HUES64 (cell line): ENCODE results near the gene B3GNT5.

Experiments used
- H3K27ac ChIP-seq: 2 replicates; pipeline ENCODE4 v1.7.0; 2013; ENCODE audit warnings: low read depth, low read length, inconsistent platforms
- H3K27me3 ChIP-seq: 2 replicates; pipeline ENCODE4 v1.6.1; 2013; ENCODE audit warnings: mild to moderate bottlenecking, low read length; ENCODE audit not compliant: insufficient read depth
- H3K36me3 ChIP-seq: 2 replicates; pipeline ENCODE4 v1.6.1; 2013; ENCODE audit warnings: mild to moderate bottlenecking, low read length; ENCODE audit not compliant: insufficient read depth
- H3K4me1 ChIP-seq: 2 replicates; pipeline ENCODE4 v1.6.1; 2013; ENCODE audit warnings: mild to moderate bottlenecking, low read length, moderate library complexity; ENCODE audit not compliant: insufficient read depth
- H3K4me3 ChIP-seq: 2 replicates; pipeline ENCODE4 v1.5.1; 2013; ENCODE audit warnings: mild to moderate bottlenecking, low read length, moderate library complexity
- H3K9ac ChIP-seq: 2 replicates; pipeline ENCODE4 v1.6.1; 2013; ENCODE audit warnings: mild to moderate bottlenecking, low read depth, low read length
- H3K9me3 ChIP-seq: 2 replicates; pipeline ENCODE4 v1.6.1; 2013; ENCODE audit warnings: low read depth, low read length; ENCODE audit not compliant: insufficient read depth
- WGBS: fragments of 150-250, 120-280 bp; methylation state at CpG from one replicate; pipeline ENCODE4 v1.1.7; 2013; ENCODE audit warnings: missing lambda C conversion rate; 5-methylcytosine and 5-hydroxymethylcytosine counted together

B3GNT5 gene

GRCh38 chr3:183255348-183255730, 2.3 kb downstream of the B3GNT5 start:
- Histone ChIP-seq H3K9me3 (no peaks in the 10 kb centered on the region), H3K4me3 (peak overlapping the region; percentile 66), H3K9ac (no peak overlapping the region), H3K27me3 (peaks cover 45% of the 10 kb centered on the region), H3K36me3 (no peaks in the 10 kb centered on the region), H3K4me1 (peaks cover 15% of the 10 kb centered on the region; the same call in 1 of the 2 replicates), H3K27ac (no peak overlapping the region)
- 28% methylated on average over 4 of the region's 4 CpGs for WGBS

- peaks cover 27% of the 10 kb centered on the region for H3K4me1 ChIP-seq
Measured at GRCh38 chr3:183259087-183259486, 6.0 kb downstream of the B3GNT5 start.

GRCh38 chr3:183259621-183260020, 6.6 kb downstream of the B3GNT5 start:
- H3K9ac ChIP-seq = no peak overlapping the region
- H3K27ac ChIP-seq = no peak overlapping the region
- H3K9me3 ChIP-seq = no peaks in the 10 kb centered on the region
- H3K36me3 ChIP-seq = no peaks in the 10 kb centered on the region
- H3K4me1 ChIP-seq = peaks cover 33% of the 10 kb centered on the region
- WGBS = 88% methylated on average over 2 of the region's 2 CpGs
- no peak overlapping the region for H3K4me3 ChIP-seq
- peaks cover 7% of the 10 kb centered on the region for H3K27me3 ChIP-seq

More at GRCh38 chr3:183259087-183259486, 6.0 kb downstream of the B3GNT5 start:
- Histone ChIP-seq H3K4me3 (no peak overlapping the region), H3K9me3 (no peaks in the 10 kb centered on the region), H3K9ac (no peak overlapping the region), H3K36me3 (no peaks in the 10 kb centered on the region), H3K27me3 (peaks cover 12% of the 10 kb centered on the region), H3K27ac (no peak overlapping the region)
- WGBS = 84% methylated on average over 3 of the region's 3 CpGs

GRCh38 chr3:183260167-183260904, 7.3 kb downstream of the B3GNT5 start:
- Histone ChIP-seq H3K9me3 (no peaks in the 10 kb centered on the region), H3K36me3 (no peaks in the 10 kb centered on the region), H3K4me3 (no peak overlapping the region), H3K27ac (no peak overlapping the region), H3K4me1 (peaks cover 33% of the 10 kb centered on the region), H3K27me3 (peaks cover under 1% of the 10 kb centered on the region; the same call in 1 of the 2 replicates), H3K9ac (no peak overlapping the region)
- 88% methylated on average over 7 of the region's 7 CpGs for WGBS

GRCh38 chr3:183261151-183261724, 8.2 kb downstream of the B3GNT5 start:
- H3K4me1 ChIP-seq = peaks cover 34% of the 10 kb centered on the region
- H3K4me3 ChIP-seq = no peak overlapping the region
- H3K27ac ChIP-seq = no peak overlapping the region
- no peaks in the 10 kb centered on the region for H3K9me3 ChIP-seq
- H3K36me3 ChIP-seq = no peaks in the 10 kb centered on the region
- 100% methylated on average over 2 of the region's 5 CpGs for WGBS
- no peak overlapping the region for H3K9ac ChIP-seq
- H3K27me3 ChIP-seq = no peaks in the 10 kb centered on the region

- Histone ChIP-seq H3K36me3 (no peaks in the 10 kb centered on the region), H3K27me3 (no peaks in the 10 kb centered on the region), H3K27ac (no peak overlapping the region), H3K9ac (no peak overlapping the region), H3K4me3 (no peak overlapping the region), H3K9me3 (no peaks in the 10 kb centered on the region), H3K4me1 (peaks cover 42% of the 10 kb centered on the region)
- WGBS = 89% methylated on average over 3 of the region's 3 CpGs
Measured at GRCh38 chr3:183262875-183263378, 9.9 kb downstream of the B3GNT5 start.

- Histone ChIP-seq H3K4me1 (peaks cover 54% of the 10 kb centered on the region), H3K9me3 (no peaks in the 10 kb centered on the region), H3K27ac (no peak overlapping the region; the same call in 1 of the 2 replicates), H3K36me3 (no peaks in the 10 kb centered on the region), H3K27me3 (no peaks in the 10 kb centered on the region), H3K4me3 (no peak overlapping the region), H3K9ac (no peak overlapping the region)
- 26% methylated on average over 4 of the region's 5 CpGs for WGBS
Measured at GRCh38 chr3:183264268-183264667, 11.2 kb downstream of the B3GNT5 start.

GRCh38 chr3:183265157-183265642, 12.1 kb downstream of the B3GNT5 start:
- peaks cover under 1% of the 10 kb centered on the region; the same call in 1 of the 2 replicates for H3K36me3 ChIP-seq
- H3K9ac ChIP-seq = peak overlapping the region; percentile 71
- 19% methylated on average over 15 of the region's 15 CpGs for WGBS
- H3K27ac ChIP-seq = peak overlapping the region; percentile 88
- H3K27me3 ChIP-seq = no peaks in the 10 kb centered on the region
- no peaks in the 10 kb centered on the region for H3K9me3 ChIP-seq
- peak overlapping the region; percentile 37 for H3K4me3 ChIP-seq
- H3K4me1 ChIP-seq = peaks cover 54% of the 10 kb centered on the region

GRCh38 chr3:183265834-183266417, 12.9 kb downstream of the B3GNT5 start:
- Histone ChIP-seq H3K4me1 (peaks cover 54% of the 10 kb centered on the region), H3K36me3 (peaks cover 8% of the 10 kb centered on the region), H3K27me3 (no peaks in the 10 kb centered on the region), H3K27ac (peak overlapping the region; percentile 88), H3K9ac (peak overlapping the region; percentile 71; the same call in 1 of the 2 replicates), H3K4me3 (peak overlapping the region; percentile 37), H3K9me3 (no peaks in the 10 kb centered on the region)
- WGBS = 54% methylated on average over 5 of the region's 5 CpGs

- peaks cover 54% of the 10 kb centered on the region for H3K4me1 ChIP-seq
- no peaks in the 10 kb centered on the region for H3K27me3 ChIP-seq
- peaks cover 11% of the 10 kb centered on the region for H3K36me3 ChIP-seq
- peak overlapping the region; percentile 88; the same call in 1 of the 2 replicates for H3K27ac ChIP-seq
- no peak overlapping the region for H3K4me3 ChIP-seq
- H3K9me3 ChIP-seq = no peaks in the 10 kb centered on the region
- no peak overlapping the region; the same call in 1 of the 2 replicates for H3K9ac ChIP-seq
- 88% methylated on average over 3 of the region's 3 CpGs for WGBS
Measured at GRCh38 chr3:183266454-183266853, 13.4 kb downstream of the B3GNT5 start.

GRCh38 chr3:183267140-183267539, 14.1 kb downstream of the B3GNT5 start:
- 96% methylated on average over 5 of the region's 5 CpGs for WGBS
- Histone ChIP-seq H3K36me3 (peaks cover 12% of the 10 kb centered on the region), H3K4me3 (no peak overlapping the region), H3K27ac (no peak overlapping the region), H3K27me3 (no peaks in the 10 kb centered on the region), H3K9me3 (no peaks in the 10 kb centered on the region), H3K4me1 (peaks cover 54% of the 10 kb centered on the region), H3K9ac (no peak overlapping the region)
